Ishikawa (cell line): Measurements from ENCODE around the gene NMS.

Experiments
- CEBPB ChIP-seq: IDR thresholded peaks from 2 replicates; pipeline ENCODE4 v1.6.1; 2012
- CREB1 ChIP-seq: IDR thresholded peaks from 2 replicates; pipeline ENCODE4 v1.6.1; 2012; ENCODE audit warnings: low read depth
- EGR1 ChIP-seq: IDR thresholded peaks from 2 replicates; pipeline ENCODE4 v1.6.1; 2012
- EP300 ChIP-seq: IDR thresholded peaks from 2 replicates; pipeline ENCODE4 v1.6.1; 2012; ENCODE audit warnings: borderline replicate concordance
- FOXM1 ChIP-seq: IDR thresholded peaks from 2 replicates; pipeline ENCODE4 v1.6.1; 2012; ENCODE audit warnings: low read depth, borderline replicate concordance
- MAX ChIP-seq: IDR thresholded peaks from 2 replicates; pipeline ENCODE4 v1.6.1; 2012
- NFIC ChIP-seq: IDR thresholded peaks from 2 replicates; pipeline ENCODE4 v1.6.1; 2012
- RAD21 ChIP-seq: IDR thresholded peaks from 2 replicates; pipeline ENCODE4 v1.6.1; 2012; ENCODE audit warnings: low read depth
- TAF1 ChIP-seq: IDR thresholded peaks from 2 replicates; pipeline ENCODE4 v1.6.1; 2012; ENCODE audit warnings: low read depth, mild to moderate bottlenecking
- TCF12 ChIP-seq: IDR thresholded peaks from 2 replicates; pipeline ENCODE4 v1.6.1; 2012; ENCODE audit warnings: low read depth
- TEAD4 ChIP-seq: IDR thresholded peaks from 2 replicates; pipeline ENCODE4 v1.6.1; 2012
- USF1 ChIP-seq: IDR thresholded peaks from 2 replicates; pipeline ENCODE4 v1.6.1; 2012
- YY1 ChIP-seq: IDR thresholded peaks from 2 replicates; pipeline ENCODE4 v1.6.1; 2012; ENCODE audit warnings: low read depth
- ZBTB7A ChIP-seq: IDR thresholded peaks from 2 replicates; pipeline ENCODE4 v1.6.1; 2012; ENCODE audit warnings: low read depth
- TF ChIP-seq, protein P1 (sequence below): IDR thresholded peaks from 2 replicates; pipeline ENCODE4 v1.6.1; 2012; ENCODE audit warnings: low read depth, mild to moderate bottlenecking

Gene NMS

DNA sequence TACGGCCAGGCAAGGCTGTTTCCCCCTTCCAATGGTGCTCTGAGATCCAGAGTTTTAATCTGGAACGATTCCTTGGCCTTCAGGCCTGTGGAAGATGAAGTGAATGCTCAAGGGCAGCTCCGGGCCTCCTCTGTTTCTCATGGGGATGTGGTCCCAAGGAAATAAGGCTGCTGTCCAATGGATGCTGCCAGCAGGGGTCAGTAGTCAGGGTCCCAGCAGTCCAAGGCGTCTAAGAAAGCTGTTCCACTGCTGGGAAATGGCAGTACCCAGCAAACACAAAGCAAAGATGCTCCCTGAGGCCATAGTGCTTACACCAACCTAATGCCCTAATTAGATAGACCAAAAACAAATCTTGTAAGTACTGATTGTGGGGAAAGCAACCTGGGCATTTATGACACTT, 12.5 kb downstream of the NMS start:
- TF ChIP-seq, protein P1, sequence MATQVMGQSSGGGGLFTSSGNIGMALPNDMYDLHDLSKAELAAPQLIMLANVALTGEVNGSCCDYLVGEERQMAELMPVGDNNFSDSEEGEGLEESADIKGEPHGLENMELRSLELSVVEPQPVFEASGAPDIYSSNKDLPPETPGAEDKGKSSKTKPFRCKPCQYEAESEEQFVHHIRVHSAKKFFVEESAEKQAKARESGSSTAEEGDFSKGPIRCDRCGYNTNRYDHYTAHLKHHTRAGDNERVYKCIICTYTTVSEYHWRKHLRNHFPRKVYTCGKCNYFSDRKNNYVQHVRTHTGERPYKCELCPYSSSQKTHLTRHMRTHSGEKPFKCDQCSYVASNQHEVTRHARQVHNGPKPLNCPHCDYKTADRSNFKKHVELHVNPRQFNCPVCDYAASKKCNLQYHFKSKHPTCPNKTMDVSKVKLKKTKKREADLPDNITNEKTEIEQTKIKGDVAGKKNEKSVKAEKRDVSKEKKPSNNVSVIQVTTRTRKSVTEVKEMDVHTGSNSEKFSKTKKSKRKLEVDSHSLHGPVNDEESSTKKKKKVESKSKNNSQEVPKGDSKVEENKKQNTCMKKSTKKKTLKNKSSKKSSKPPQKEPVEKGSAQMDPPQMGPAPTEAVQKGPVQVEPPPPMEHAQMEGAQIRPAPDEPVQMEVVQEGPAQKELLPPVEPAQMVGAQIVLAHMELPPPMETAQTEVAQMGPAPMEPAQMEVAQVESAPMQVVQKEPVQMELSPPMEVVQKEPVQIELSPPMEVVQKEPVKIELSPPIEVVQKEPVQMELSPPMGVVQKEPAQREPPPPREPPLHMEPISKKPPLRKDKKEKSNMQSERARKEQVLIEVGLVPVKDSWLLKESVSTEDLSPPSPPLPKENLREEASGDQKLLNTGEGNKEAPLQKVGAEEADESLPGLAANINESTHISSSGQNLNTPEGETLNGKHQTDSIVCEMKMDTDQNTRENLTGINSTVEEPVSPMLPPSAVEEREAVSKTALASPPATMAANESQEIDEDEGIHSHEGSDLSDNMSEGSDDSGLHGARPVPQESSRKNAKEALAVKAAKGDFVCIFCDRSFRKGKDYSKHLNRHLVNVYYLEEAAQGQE = 0 out of 2 replicates have a peak, but pooled peaks have one; percentile 10
- TF ChIP-seq EP300 = no peak

DNA sequence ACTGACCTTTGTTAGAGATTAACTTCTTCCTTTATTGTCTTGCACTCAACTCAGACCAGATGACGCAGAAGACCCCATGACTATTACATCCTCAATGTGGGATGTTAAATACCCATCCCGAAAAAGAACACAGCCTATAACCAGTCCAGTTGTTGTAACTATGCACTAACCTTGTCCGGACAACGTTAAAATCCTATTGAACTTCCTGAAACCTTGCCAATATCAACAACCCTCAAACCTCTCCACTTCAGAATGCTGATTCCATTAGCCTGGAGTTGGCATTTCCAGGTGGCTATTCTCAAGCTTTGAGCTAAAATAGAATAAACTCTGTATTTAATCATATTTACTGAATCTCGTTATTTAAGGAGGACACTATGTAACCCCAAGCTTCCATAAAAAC, 13.6 kb downstream of the NMS start:
- TF ChIP-seq EP300 = no peak
- no peak for TF ChIP-seq USF1
- no peak for TF ChIP-seq YY1
- no peak for TF ChIP-seq RAD21
- TF ChIP-seq FOXM1 = no peak
- no peak for TF ChIP-seq TAF1
- TF ChIP-seq, protein P1 = no peak
- no peak for TF ChIP-seq MAX

DNA sequence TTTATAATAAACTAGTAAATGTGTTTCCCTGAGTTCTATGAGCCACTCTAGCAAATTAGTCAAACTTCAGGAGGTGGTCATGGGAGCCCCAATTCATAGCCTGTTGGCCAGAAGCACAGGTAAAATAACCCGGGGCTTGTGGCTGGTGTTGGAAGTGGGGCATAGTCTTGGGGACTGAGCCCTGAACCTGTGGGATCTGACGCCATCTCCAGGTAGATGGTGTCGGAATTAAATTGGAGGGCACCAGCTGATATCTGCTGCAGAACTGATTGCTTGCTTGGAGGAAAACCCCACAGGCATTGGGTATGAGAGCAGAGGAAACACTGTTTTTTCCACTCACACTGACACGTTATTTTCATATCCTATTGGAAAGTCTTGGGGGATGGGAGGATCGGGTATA, 14.1 kb downstream of the NMS start:
- TF ChIP-seq YY1 = no peak
- TF ChIP-seq ZBTB7A = no peak
- no peak for TF ChIP-seq TEAD4
- no peak for TF ChIP-seq CREB1
- TF ChIP-seq MAX = no peak
- no peak for TF ChIP-seq USF1
- TF ChIP-seq TAF1 = no peak
- no peak for TF ChIP-seq EP300
- no peak for TF ChIP-seq TCF12
- no peak for TF ChIP-seq CEBPB
- no peak for TF ChIP-seq EGR1
- TF ChIP-seq RAD21 = no peak
- TF ChIP-seq FOXM1 = no peak
- TF ChIP-seq, protein P1 = no peak
- TF ChIP-seq NFIC = no peak

GRCh38 chr2:100485396-100485795, 15.1 kb downstream of the NMS start:
- TF ChIP-seq USF1 = no peak
- TF ChIP-seq ZBTB7A = no peak
- no peak for TF ChIP-seq TEAD4
- TF ChIP-seq, protein P1 = no peak
- no peak for TF ChIP-seq EP300
- no peak for TF ChIP-seq EGR1
- no peak for TF ChIP-seq CEBPB
- TF ChIP-seq NFIC = no peak
- TF ChIP-seq CREB1 = no peak
- TF ChIP-seq YY1 = no peak
- no peak for TF ChIP-seq RAD21
